ENCODE results near the gene FBXO11.

The FBXO11 gene

GRCh38 chr2:47785986-47786385 is 120.3 kb downstream of the FBXO11 start:
- no peak for DNase-seq

- peak; percentile 71 for DNase-seq
Measured at GRCh38 chr2:47784352-47784851, 121.9 kb downstream of the FBXO11 start.

GRCh38 chr2:47783486-47784351 is 122.6 kb downstream of the FBXO11 start:
- peak; percentile 83 for DNase-seq

GRCh38 chr2:47782671-47783485 is 123.4 kb downstream of the FBXO11 start, which contains the start of gene MSH6:
MSH6 (plus strand) TSS chr2:47783145; CDS start chr2:47783234, 89 bp downstream.
- DNase-seq = peak; percentile 97

- DNase-seq = no peak
Measured at GRCh38 chr2:47782381-47782670, 124.0 kb downstream of the FBXO11 start.

GRCh38 chr2:47779426-47779790 is 126.9 kb downstream of the FBXO11 start:
- peak; percentile 13 for DNase-seq

- no peak for DNase-seq
Measured at GRCh38 chr2:47778698-47779425, 127.4 kb downstream of the FBXO11 start.

GRCh38 chr2:47777277-47777937 is 128.9 kb downstream of the FBXO11 start:
- no peak for DNase-seq

- no peak for DNase-seq
Measured at GRCh38 chr2:47774567-47774966, 131.7 kb downstream of the FBXO11 start.

- no peak for DNase-seq
Measured at GRCh38 chr2:47772343-47772742, 134.0 kb downstream of the FBXO11 start.

- DNase-seq = no peak
Measured at GRCh38 chr2:47771211-47771610, 135.1 kb downstream of the FBXO11 start.

- DNase-seq = no peak
Measured at GRCh38 chr2:47769318-47769717, 137.0 kb downstream of the FBXO11 start.

GRCh38 chr2:47767880-47768609 is 138.3 kb downstream of the FBXO11 start:
- peak; percentile 66 for DNase-seq

- DNase-seq = no peak
Measured at GRCh38 chr2:47767497-47767844, 138.8 kb downstream of the FBXO11 start.

- DNase-seq = no peak
Measured at GRCh38 chr2:47751856-47752414, 154.4 kb downstream of the FBXO11 start.

- DNase-seq = no peak
Measured at GRCh38 chr2:47747878-47748277, 158.4 kb downstream of the FBXO11 start.

- DNase-seq = no peak
Measured at GRCh38 chr2:47744074-47744473, 162.2 kb downstream of the FBXO11 start.

GRCh38 chr2:47741637-47742036 is 164.7 kb downstream of the FBXO11 start:
- DNase-seq = no peak

- DNase-seq = no peak
Measured at GRCh38 chr2:47741101-47741500, 165.2 kb downstream of the FBXO11 start.
